KG1 (cell line): ENCODE results near the gene IDE.
"Not testable (repeated sequence)": the region's sequence is repeated elsewhere in the genome, so short reads cannot be mapped to it uniquely, and the experiment has no call there.

Source experiments
- DNase-seq: peaks from one replicate; lab custom pipeline; 2025; lab: John Stamatoyannopoulos, UW

IDE gene

DNA sequence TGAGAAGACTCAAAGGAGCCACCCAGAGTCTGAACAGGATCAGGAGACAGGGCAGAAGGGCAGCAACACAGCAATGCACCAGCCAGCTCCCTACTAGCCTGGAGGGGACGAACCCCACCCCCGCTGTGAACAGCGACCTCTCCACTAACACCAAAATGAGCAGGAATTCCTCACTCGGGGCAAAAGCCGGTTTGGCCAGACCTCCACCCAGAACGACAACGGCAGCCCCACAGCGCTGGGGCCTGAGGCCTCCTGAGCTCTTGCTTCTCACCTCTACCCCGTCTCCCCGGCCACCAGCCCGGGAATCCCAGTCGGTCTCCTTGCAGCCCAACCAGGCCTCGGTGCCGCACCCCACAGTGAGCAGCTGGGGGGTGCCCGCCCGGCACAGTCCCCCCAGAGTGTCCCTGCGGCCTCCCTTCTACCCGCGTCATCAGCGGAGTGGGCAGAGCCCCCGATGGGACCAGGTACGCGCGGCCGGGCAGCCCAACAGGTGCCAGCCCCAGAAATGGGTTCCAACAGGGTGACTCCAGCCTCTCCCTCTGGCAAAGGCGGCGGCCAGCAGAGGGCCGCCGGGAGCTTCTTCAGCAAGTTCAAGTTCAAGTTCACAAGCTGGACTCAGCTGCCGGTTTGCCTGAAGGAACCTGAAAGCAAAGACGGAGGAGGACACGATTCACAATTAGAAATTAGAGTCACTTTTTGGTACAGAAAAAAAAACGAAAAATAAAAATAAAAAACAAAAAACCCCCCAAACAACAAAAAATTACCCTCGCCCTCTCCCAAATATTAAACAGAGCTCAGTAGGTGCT is 153.9 kb downstream of the IDE start:
- no peak for DNase-seq

DNA sequence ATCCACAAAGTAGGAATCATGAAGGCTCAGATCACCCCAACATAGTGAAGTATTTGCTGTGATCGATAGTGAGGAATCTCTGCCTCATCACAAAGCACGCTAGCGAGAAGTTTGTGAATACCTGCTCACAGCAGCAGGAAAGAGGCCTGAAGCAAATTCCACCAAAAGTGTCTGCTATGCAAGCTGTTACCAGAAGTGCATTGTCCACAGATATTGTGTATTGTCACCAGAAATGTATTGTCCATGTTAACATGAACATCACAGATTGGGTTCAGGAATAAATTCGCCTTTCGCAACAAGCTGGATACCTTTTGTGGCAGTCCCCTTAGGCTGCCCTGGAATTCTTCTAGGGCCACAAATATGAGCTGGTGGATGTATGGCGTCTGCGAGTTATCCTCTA is 155.0 kb downstream of the IDE start:
- DNase-seq = no peak

DNA sequence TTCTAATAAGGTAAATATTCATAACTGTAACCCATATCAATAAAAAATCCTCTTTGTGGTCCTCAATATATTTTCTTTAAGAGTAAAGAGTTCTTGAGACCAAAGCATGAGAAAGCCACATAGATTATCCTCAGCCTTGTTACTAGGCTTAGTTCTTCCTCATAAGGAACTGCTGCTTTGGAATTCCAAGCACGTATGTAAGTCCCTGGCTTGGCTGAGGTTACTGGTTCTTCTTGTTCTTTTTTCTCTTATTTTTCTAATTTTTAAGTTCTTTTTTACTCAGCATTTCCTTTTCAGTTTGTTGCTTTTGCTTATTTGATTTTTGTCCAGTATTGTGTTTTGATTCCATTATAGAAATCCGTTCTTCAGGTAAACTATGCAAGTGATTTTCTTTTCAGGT is 155.7 kb downstream of the IDE start:
- no peak for DNase-seq

DNA sequence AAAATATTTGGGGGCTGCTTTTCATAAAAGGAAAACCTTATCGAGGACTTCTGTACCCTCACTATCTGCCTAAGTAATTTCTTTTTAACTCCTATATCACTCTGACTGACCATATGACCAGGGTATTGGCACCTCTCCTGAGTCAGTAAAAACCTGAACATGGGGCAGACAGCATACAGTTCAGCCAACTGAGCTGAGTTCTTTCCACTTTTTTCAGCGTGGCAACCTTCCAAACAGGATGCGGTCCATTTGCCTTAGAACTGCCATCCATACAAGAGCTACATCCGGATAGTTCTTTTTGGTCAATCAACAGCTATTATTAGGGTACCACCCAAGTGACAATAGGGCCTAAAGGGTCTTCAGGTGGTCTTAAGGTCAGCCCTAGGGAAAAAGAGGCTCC is 160.4 kb downstream of the IDE start:
- no peak for DNase-seq

DNA sequence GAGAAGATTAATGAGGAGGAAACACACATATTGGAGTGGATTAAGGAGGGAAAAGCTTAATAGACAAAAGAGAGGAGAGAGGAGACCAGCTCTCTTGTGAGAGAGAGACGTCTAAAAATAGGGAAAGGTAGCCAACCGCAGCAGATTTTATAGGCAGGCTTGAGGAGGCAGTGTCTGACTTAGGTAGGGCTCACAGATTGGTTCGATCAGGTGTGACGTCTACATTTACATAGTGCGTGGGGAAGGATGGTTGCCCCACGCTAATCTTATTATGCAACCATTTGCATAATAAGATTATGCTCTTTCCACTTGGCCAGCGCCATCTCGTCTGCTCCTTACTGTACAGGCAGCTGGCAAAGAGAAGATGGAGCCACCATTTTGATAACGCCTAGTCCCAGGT is 160.9 kb downstream of the IDE start:
- no peak for DNase-seq

DNA sequence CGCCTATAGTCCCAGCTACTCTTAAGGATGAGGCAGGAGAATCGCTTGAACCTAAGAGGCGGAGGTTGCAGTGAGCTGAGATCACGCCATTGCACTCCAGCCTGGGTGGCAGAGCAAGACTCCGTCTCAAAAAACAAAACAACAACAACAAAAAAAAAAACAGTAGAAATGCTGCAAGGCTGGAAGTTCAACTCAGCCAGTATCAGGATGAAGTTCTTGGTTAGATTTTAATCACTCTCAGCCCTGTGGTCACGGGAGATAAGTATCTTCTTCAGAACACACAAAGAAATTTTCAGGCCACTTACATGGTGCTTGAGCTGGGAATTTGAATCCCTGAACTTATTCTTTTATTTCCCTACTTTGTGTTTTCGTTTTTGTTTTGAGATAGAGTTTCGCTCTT is 162.5 kb downstream of the IDE start:
- no peak for DNase-seq

DNA sequence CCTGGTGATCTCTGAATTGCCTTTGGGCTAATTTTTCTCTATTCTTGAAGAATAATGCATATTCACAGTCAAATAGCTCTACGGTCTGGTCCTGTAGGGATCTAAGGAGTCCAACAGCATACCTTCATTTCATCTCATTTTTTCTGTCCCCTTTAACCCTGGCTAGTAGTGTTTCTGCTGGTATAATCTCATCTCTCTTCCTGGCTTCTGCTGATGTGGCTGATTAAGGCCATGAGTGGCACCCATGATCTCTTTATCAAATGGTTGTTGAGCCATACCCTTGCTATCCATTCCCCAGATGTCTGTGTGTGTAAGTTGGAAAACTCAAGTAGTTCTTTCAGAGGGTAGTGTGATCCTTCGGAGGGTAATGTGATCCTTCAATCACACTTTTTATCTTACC is 163.4 kb downstream of the IDE start:
- DNase-seq = no peak

DNA sequence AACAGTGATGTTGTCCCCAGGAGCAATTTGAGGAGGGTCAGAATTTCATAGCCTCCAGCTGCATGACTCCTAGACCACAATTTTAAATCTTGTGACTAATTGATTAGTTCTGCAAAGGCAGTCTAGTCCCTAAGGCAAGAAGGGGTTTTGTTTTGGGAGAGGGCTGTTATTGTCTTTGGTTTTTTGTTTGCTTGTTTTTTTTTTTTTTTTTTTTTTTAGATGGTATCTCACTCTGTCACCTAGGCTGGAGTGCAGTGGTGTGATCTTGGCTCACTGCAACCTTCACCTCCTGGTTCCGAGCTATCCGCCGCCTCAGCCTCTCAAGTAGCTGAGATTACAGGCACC is 165.9 kb downstream of the IDE start:
- DNase-seq = no peak

DNA sequence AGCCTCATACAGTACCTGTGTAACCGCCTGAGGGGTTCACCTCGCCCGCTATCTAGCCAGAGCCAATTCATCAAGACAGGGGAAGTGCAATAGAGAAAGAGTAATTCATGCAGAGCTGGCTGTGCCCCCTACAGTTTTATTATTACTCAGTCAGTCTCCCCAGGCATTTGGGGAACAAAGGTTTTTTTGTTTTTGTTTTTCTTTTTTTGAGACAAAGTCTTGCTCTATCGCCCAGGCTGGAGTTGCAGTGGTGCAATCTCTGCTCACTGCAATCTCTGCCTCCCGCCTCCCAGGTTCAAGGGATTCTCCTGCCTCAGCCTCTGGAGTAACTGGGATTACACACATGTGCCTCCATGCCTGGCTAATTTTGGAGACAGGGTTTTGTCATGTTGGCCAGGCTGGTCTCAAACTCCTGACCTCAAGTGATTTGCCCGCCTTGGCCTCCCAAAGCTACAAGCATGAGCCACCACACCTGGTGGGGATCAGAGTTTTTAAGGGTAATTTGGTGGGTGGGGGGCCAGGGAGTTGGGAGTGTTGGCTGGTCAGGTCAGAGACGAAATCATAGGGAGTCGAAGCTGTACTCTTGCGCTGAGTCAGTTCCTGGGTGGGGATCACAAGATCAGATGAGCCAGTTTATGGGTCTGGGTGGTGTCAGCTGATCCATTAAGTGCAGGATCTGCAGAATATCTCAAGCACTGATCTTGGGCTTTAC is 166.4 kb downstream of the IDE start:
- DNase-seq = no peak

DNA sequence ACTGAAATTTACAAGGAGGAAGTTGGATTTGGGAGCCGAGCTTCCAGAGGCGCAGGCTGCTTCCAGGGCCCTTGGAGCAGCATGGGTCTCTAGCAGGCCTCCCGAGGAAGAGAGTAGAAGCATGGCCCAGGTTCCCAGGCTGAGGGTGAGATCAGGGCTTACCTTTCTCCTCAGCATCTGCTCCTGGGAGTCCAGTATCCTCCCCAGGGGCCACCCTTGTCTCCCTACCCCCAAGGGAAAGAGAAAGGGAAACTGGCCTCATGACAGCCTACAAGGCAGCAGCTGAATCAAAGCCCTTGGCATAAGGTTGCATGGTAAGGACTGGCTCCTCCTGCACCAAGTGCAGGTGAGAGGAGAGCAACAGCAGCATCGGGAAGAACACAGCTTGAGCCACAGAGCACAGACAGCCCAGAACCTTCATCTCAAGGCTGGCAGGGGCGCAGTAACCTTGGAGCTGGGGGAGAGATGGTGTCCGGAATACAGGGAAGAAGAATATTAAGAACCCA is 168.4 kb downstream of the IDE start:
- DNase-seq = no peak

DNA sequence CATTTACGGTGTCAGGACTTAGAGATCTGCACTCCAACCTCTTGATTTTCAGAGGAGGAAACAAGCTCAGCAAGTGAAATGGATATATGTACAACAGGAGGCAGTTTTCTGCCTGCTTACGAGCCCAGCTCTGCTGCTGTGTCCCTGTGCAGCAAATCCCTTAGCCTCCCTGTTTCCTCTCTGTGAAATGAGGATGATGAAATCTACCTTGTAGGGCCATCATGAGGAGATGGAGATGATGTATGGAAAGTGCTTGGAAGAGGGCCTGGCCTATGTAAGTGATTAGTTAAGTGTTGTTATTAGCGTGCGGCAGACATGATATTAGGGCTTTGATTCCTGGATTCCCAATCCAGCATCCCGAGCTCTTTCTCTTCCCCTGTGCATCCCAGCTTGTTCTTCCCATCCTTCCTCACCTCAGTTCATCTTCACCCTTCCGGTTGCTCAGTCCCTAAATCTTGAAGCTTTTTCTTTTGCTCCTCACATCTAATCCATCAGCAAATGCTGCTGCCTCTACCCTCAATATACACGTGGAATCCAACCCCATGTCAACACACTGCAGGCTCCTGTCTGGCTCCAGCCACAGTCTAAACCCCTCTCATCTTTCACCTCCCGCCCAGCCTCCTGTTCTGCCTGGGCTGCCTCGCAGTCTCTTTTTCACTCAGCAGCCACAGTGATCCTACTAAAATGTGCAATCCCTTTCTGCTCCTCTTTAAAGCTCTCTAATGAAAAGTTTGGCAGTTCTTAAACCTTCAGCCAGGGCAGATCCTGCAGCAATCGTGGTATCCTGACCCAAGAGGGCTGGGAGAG is 169.1 kb downstream of the IDE start:
- DNase-seq = no peak

DNA sequence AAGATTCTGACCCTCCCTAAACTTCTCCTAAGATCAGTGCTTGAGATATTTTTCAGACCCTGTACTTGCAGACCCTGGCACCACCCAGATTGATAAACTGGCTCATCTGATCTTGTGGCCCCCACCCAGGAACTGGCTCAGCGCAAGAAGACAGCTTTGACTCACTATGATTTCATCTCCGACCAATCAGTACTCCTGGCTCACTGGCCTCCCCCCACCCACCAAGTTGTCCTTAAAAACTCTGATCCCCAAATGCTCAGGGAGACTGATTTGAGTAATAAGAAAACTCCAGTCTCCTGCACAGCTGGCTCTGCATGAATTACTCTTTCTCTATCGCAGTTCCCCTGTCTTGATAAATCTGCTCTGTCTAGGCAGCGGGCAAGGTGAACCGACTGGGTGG is 171.7 kb downstream of the IDE start:
- not testable (repeated sequence) for DNase-seq
